ENCODE results near the gene ITPK1. TPM values are rescaled to one million over a fixed set of nuclear protein-coding genes. Genes with fewer than 3 reads are reported as not detected.
A peak's percentile ranks its signal among the peaks of the same experiment; 100 is the strongest.

Gene ITPK1
- total and polyA plus RNA-seq, 2 experiments from 2014 or later = 35.9 to 101 TPM

GRCh38 chr14:92962031-92962830 lies 153.5 kb downstream of the ITPK1 start:
- peak overlapping the region; percentile 56; the same call in 1 of the 2 replicates for H3K27ac Mint-ChIP-seq
- no peaks in the 10 kb centered on the region for H3F3A ChIP-seq (replicated peaks; ENCODE audit: low read depth)

More at GRCh38 chr14:92962031-92962830, 153.5 kb downstream of the ITPK1 start:
- Histone ChIP-seq H3K4me3 (no peak overlapping the region), H3K79me2 (replicated peaks; ENCODE audit: insufficient read depth) (peaks cover 27% of the 10 kb centered on the region), H3K27ac (ENCODE audit: low read depth) (no peak overlapping the region), H3K36me3 (ENCODE audit: insufficient read depth) (no peaks in the 10 kb centered on the region), H3K9me2 (ENCODE audit: insufficient read depth) (no peaks in the 10 kb centered on the region), H3K4me2 (no peak overlapping the region), H4K20me1 (replicated peaks; ENCODE audit: insufficient read depth) (peaks cover 20% of the 10 kb centered on the region), H3K27me3 (ENCODE audit: insufficient read depth) (no peaks in the 10 kb centered on the region), H3K4me1 (ENCODE audit: insufficient read depth) (no peaks in the 10 kb centered on the region; the same call in 1 of the 2 replicates), H2AFZ (no peak overlapping the region)
- H3K36me3 Mint-ChIP-seq (ENCODE audit: low read depth) = peaks cover 30% of the 10 kb centered on the region
- H3K9me3 Mint-ChIP-seq = 0 out of 3 replicates have a peak, but pooled peaks cover 5% of the 10 kb centered on the region
- H3K4me1 Mint-ChIP-seq = peaks cover 22% of the 10 kb centered on the region
- TF ChIP-seq CREB1 (CRISPR knock-in tag; IDR thresholded peaks at IDR 0.05; ENCODE audit: low read depth) (no peak), EZH2 (IDR thresholded peaks at IDR 0.05; ENCODE audit: low read depth, unreplicated experiment) (no peak), EZH2phosphoT487 (IDR thresholded peaks at IDR 0.05; ENCODE audit: unreplicated experiment) (no peak), ETS1 (IDR thresholded peaks at IDR 0.05) (no peak), REST (IDR thresholded peaks at IDR 0.05; ENCODE audit: unreplicated experiment) (no peak), STAT1 (IDR thresholded peaks at IDR 0.05; ENCODE audit: unreplicated experiment) (no peak), ZNF331 (CRISPR knock-in tag; IDR thresholded peaks at IDR 0.05; ENCODE audit: low read depth) (no peak), JUNB (IDR thresholded peaks at IDR 0.05; ENCODE audit: unreplicated experiment) (no peak), NANOG (IDR thresholded peaks at IDR 0.05; ENCODE audit: borderline replicate concordance) (no peak), CTCF (conservative IDR thresholded peaks at IDR 0.05; ENCODE audit: low read depth in 2 of 2) (no peak), ZNF114 (CRISPR knock-in tag; IDR thresholded peaks at IDR 0.05) (no peak), ZNF462 (CRISPR knock-in tag; IDR thresholded peaks at IDR 0.05) (no peak), POLR2AphosphoS5 (IDR thresholded peaks at IDR 0.05; ENCODE audit: low read depth) (no peak)
- DNase-seq (ENCODE audit: low spot score) (no peak), ATAC-seq (no peak)
- H3K4me3 Mint-ChIP-seq = no peak overlapping the region
- H3K27me3 Mint-ChIP-seq (ENCODE audit: insufficient read depth, low read depth, poor library complexity) = peaks cover 13% of the 10 kb centered on the region

Data from GM23338 (cell line).